MM.1S (cell line): ENCODE results near the gene KRTAP19-4.

ENCODE experiments used
- EZH2 ChIP-seq: fragments of 300-600 bp; sonication (generic); optimal IDR thresholded peaks from 2 replicates; pipeline ENCODE3; 2017; ENCODE audit warnings: low read depth, mild to moderate bottlenecking, antibody characterized with exemption, low read length, mixed read lengths
- TF ChIP-seq, protein P1 (sequence below): fragments of 300-600 bp; sonication (generic); IDR thresholded peaks from 2 replicates; pipeline ENCODE4 v1.5.1; 2016; ENCODE audit warnings: antibody characterized with exemption, low read length, mixed read lengths

- TF ChIP-seq EZH2, result no peak
- TF ChIP-seq, protein P1, sequence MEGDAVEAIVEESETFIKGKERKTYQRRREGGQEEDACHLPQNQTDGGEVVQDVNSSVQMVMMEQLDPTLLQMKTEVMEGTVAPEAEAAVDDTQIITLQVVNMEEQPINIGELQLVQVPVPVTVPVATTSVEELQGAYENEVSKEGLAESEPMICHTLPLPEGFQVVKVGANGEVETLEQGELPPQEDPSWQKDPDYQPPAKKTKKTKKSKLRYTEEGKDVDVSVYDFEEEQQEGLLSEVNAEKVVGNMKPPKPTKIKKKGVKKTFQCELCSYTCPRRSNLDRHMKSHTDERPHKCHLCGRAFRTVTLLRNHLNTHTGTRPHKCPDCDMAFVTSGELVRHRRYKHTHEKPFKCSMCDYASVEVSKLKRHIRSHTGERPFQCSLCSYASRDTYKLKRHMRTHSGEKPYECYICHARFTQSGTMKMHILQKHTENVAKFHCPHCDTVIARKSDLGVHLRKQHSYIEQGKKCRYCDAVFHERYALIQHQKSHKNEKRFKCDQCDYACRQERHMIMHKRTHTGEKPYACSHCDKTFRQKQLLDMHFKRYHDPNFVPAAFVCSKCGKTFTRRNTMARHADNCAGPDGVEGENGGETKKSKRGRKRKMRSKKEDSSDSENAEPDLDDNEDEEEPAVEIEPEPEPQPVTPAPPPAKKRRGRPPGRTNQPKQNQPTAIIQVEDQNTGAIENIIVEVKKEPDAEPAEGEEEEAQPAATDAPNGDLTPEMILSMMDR, result no peak
These were observed 44.8 kb upstream of the KRTAP19-4 start, which contains the start of gene KRTAP19-6 for GRCh38 chr21:30541764-30542163.
